ENCODE data around the gene AUNIP. TPM values are rescaled to one million over a fixed set of nuclear protein-coding genes. Genes with fewer than 3 reads are reported as not detected.
A peak's percentile ranks its signal among the peaks of the same experiment; 100 is the strongest.

Gene AUNIP
- polyA plus RNA-seq, 1 experiment, result 1.4 TPM

DNA sequence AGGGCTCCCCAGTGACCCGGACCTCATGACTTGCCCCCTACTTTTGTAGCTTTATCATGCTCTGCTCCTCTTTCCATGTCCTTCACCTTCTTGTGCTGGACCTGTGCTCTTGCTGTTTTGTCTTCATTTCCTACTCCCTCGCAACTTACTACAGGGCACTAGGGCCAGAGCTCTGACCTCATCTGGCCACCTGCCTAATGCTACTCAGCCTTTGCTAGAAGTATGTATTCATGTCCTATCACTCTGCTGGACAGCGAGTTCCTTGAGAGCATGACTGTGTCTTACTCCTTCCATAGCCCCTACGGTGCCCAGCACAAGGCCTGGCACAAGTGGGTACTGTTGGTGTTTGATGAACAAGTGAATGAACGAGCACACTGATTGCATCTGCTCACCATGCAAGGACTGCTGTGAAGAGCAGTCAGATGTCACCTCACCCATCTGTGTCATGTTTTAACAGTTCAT lies 37.6 kb downstream of the AUNIP start:
- ChIA-PET POLR2A (no interaction called here), CTCF (interaction anchor here (1.2 to 1.7 kb wide), 2 partner anchors 9 to 15 kb away, joined by 3 to 5 read pairs; no protein-coding TSS in a partner anchor)
- Histone ChIP-seq H3K27me3 (ENCODE audit: control insufficient read depth, insufficient read depth, low read length) (no peaks in the 10 kb centered on the region), H3K4me3 (ENCODE audit: low read depth, low read length) (no peak overlapping the region), H3K36me3 (ENCODE audit: control insufficient read depth, insufficient read depth, low read length) (peaks cover 7% of the 10 kb centered on the region)
- no peak for DNase-seq (ENCODE audit: low read depth)
- TF ChIP-seq, protein P1, sequence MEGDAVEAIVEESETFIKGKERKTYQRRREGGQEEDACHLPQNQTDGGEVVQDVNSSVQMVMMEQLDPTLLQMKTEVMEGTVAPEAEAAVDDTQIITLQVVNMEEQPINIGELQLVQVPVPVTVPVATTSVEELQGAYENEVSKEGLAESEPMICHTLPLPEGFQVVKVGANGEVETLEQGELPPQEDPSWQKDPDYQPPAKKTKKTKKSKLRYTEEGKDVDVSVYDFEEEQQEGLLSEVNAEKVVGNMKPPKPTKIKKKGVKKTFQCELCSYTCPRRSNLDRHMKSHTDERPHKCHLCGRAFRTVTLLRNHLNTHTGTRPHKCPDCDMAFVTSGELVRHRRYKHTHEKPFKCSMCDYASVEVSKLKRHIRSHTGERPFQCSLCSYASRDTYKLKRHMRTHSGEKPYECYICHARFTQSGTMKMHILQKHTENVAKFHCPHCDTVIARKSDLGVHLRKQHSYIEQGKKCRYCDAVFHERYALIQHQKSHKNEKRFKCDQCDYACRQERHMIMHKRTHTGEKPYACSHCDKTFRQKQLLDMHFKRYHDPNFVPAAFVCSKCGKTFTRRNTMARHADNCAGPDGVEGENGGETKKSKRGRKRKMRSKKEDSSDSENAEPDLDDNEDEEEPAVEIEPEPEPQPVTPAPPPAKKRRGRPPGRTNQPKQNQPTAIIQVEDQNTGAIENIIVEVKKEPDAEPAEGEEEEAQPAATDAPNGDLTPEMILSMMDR (IDR thresholded peaks at IDR 0.05; ENCODE audit: insufficient read depth, low read depth, low read length), result no peak

DNA sequence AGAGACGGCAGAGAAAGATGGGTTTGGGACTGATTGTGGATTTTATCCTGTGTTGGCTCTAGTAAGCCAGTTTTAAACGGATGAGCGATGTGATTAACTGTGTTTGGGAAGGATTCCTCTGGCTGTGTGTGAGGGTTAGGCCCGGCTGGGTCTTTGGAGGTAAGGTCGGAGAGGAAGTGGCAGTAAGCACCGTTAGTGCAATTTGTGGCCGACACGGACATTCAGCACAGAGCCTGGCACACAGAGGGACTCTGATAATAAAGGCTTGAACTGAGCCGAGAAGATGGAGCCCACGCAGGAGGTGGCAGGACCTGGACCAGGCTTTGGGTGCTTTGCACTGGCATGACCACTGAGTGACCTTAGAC lies 38.2 kb downstream of the AUNIP start:
- Histone ChIP-seq H3K4me3 (ENCODE audit: low read depth, low read length) (peak overlapping the region; percentile 89), H3K27me3 (ENCODE audit: control insufficient read depth, insufficient read depth, low read length) (no peaks in the 10 kb centered on the region), H3K36me3 (ENCODE audit: control insufficient read depth, insufficient read depth, low read length) (peaks cover 2% of the 10 kb centered on the region)
- POLR2A ChIA-PET, result no interaction called here
- CTCF ChIA-PET, result interaction anchor here (1.2 to 1.7 kb wide), 2 partner anchors 9 to 16 kb away, joined by 3 to 5 read pairs; no protein-coding TSS in a partner anchor
- TF ChIP-seq, protein P1 (IDR thresholded peaks at IDR 0.05; ENCODE audit: insufficient read depth, low read depth, low read length), result no peak
- no peak for DNase-seq (ENCODE audit: low read depth)

- no peaks in the 10 kb centered on the region for H3K27me3 ChIP-seq (ENCODE audit: control insufficient read depth, insufficient read depth, low read length)
- ChIA-PET POLR2A (interaction anchor here (0.7 kb wide), 1 partner anchor 177 kb away, joined by 3 read pairs; no protein-coding TSS in a partner anchor), CTCF (interaction anchor here (1.0 to 3.3 kb wide), 4 partner anchors 8 to 22 kb away, joined by 3 to 14 read pairs (median 4); no protein-coding TSS in a partner anchor)
- H3K36me3 ChIP-seq (ENCODE audit: control insufficient read depth, insufficient read depth, low read length), result peaks cover 3% of the 10 kb centered on the region
- no peak for DNase-seq (ENCODE audit: low read depth)
- peak overlapping the region; percentile 89 for H3K4me3 ChIP-seq (ENCODE audit: low read depth, low read length)
- TF ChIP-seq, protein P1 (IDR thresholded peaks at IDR 0.05; ENCODE audit: insufficient read depth, low read depth, low read length), result no peak
Measured at GRCh38 chr1:25820247-25821111, 38.8 kb downstream of the AUNIP start.

- TF ChIP-seq, protein P1 (IDR thresholded peaks at IDR 0.05; ENCODE audit: insufficient read depth, low read depth, low read length), result no peak
- peaks cover 9% of the 10 kb centered on the region for H3K36me3 ChIP-seq (ENCODE audit: control insufficient read depth, insufficient read depth, low read length)
- no peak for DNase-seq (ENCODE audit: low read depth)
- POLR2A ChIA-PET, result interaction anchor here (0.7 kb wide), 1 partner anchor 178 kb away, joined by 3 read pairs; no protein-coding TSS in a partner anchor
- no peaks in the 10 kb centered on the region for H3K27me3 ChIP-seq (ENCODE audit: control insufficient read depth, insufficient read depth, low read length)
- H3K4me3 ChIP-seq (ENCODE audit: low read depth, low read length), result peak within 1 kb of the TSS; percentile 89
- CTCF ChIA-PET, result interaction anchor here (1.0 to 3.3 kb wide), 5 partner anchors 8 to 212 kb away, joined by 3 to 14 read pairs (median 4); no protein-coding TSS in a partner anchor
Measured at GRCh38 chr1:25819491-25820246, 39.6 kb downstream of the AUNIP start, which contains the start of gene MTFR1L. MTFR1L (plus strand) TSS chr1:25819954; CDS start chr1:25823105, 3,151 bp downstream.

Data from BJ (cell line).